ENCODE measurements around the gene CYBC1.
"Not testable (repeated sequence)": the region's sequence is repeated elsewhere in the genome, so short reads cannot be mapped to it uniquely, and the experiment has no call there.

Gene CYBC1

DNA sequence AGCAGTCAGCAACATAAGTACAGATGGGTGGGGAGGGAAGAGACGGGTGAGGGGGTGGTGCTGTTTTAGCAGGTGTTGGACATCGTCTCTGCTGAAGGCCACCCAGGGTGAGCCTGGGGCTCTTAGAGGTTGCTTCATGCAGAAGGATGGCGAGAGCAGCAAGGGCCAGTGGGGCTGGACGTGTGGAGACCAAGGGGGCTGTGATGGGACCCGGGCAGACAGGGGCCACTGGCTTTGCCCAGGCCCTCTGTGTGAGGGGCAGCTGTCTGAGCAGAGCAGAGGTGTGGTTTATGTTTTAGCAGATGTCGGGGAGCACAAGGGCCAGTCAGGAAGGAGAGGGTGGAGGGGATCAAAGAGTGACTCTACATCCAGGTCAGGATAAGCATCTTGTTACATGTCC, 12.8 kb upstream of the CYBC1 start:
- Mint-ChIP-seq H3K4me3 (no peak overlapping the region), H3K27ac (peak overlapping the region; percentile 63), H3K27me3 (ENCODE audit: low read depth) (no peaks in the 10 kb centered on the region), H3K4me1 (ENCODE audit: low read depth) (peaks cover 48% of the 10 kb centered on the region), H3K36me3 (ENCODE audit: low read depth) (peaks cover 57% of the 10 kb centered on the region), H3K9me3 (no peaks in the 10 kb centered on the region)

DNA sequence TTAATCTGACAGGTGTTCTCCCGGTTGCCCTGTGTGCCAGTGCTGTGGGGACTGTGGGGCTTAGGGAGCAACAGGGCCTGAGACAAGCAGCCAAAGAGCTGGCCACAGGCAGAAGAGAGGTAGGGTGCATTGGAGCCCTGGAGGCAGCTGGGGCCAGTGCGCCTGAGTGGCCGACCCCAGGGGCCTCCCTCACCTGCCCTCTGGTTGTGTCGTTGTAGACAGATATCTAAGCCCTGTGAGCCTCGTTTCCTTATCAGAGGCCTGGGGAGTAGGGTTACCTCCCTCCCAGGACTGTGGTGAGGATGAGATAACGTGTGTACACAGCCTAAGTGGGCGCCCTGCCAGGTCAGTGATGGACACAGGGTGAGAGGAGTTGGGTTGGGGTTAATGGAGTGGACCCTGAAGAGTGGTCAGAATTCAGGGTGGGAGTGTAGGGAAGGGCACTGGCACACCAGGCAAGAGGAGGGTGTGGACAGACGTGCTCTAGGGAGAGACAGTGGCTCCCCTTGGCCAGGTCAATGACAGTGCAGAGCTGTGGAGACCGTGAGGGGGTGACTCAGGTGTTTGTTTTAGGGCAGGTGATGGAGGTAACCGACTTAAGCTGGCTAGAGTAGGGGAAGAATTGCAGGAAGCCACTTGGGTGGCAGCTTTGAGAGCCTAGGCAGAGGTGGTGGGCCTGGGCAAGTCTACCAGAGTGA, 11.4 kb upstream of the CYBC1 start:
- peaks cover 58% of the 10 kb centered on the region for H3K4me1 Mint-ChIP-seq (ENCODE audit: low read depth)
- peak overlapping the region; percentile 43 for H3K4me3 Mint-ChIP-seq
- peak overlapping the region; percentile 68 for H3K27ac Mint-ChIP-seq
- no peaks in the 10 kb centered on the region for H3K9me3 Mint-ChIP-seq
- H3K36me3 Mint-ChIP-seq (ENCODE audit: low read depth), result peaks cover 55% of the 10 kb centered on the region
- H3K27me3 Mint-ChIP-seq (ENCODE audit: low read depth), result no peaks in the 10 kb centered on the region

DNA sequence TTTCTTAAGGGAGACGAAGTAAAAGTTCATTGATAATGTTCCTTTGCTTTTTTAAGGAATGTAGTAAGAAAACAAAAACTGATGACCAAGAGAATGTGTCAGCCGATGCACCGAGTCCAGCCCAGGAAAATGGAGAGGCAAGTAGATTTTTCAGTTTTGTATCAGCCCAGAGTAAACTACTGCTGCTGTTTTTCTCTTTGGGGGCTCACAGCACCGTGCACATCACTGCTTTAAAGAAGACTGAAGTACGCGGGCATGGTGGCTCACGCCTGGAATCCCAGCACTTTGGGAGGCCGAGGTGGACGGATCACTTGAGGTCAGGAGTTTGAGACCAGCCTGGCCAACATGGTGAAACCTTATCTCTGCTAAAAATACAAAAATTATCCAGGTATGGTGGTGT, 9.4 kb upstream of the CYBC1 start:
- H3K36me3 Mint-ChIP-seq (ENCODE audit: low read depth), result peaks cover 44% of the 10 kb centered on the region
- not testable (repeated sequence) for H3K9me3 Mint-ChIP-seq; H3K27me3 Mint-ChIP-seq (ENCODE audit: low read depth); H3K27ac Mint-ChIP-seq
- H3K4me1 Mint-ChIP-seq (ENCODE audit: low read depth), result peaks cover 54% of the 10 kb centered on the region
- H3K4me3 Mint-ChIP-seq, result peak overlapping the region; percentile 93

DNA sequence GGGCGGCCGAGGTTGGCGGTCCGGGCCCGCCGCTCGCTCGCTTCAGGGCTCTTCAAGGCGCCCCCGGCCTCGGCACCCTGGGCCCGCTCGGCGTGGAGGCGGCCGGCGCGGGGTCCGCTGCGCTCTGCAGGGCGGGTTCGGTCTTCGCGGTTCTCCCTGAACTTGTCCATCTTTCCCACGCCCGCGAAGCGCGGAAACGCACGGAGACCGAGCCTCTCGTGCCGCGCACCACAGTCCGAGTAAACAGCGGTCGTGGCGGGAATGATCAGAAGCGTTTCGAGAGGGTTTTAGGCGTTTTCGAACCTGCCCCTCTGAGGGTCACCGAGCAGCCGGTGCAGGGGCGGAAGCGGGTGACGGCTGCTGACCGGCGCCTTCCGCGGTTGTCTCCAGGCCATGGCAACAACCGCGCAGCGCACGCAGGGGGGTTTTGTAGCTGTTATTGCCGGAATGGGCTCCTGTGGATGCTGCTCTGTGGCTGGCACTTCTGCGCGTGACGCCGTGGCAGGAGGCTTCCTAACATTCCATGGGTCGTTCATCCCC, 8.4 kb upstream of the CYBC1 start:
- no peaks in the 10 kb centered on the region for H3K9me3 Mint-ChIP-seq
- peak overlapping the region; percentile 88 for H3K27ac Mint-ChIP-seq
- H3K27me3 Mint-ChIP-seq (ENCODE audit: low read depth), result no peaks in the 10 kb centered on the region
- H3K36me3 Mint-ChIP-seq (ENCODE audit: low read depth), result peaks cover 38% of the 10 kb centered on the region
- H3K4me1 Mint-ChIP-seq (ENCODE audit: low read depth), result peaks cover 50% of the 10 kb centered on the region
- H3K4me3 Mint-ChIP-seq, result peak overlapping the region; percentile 93

DNA sequence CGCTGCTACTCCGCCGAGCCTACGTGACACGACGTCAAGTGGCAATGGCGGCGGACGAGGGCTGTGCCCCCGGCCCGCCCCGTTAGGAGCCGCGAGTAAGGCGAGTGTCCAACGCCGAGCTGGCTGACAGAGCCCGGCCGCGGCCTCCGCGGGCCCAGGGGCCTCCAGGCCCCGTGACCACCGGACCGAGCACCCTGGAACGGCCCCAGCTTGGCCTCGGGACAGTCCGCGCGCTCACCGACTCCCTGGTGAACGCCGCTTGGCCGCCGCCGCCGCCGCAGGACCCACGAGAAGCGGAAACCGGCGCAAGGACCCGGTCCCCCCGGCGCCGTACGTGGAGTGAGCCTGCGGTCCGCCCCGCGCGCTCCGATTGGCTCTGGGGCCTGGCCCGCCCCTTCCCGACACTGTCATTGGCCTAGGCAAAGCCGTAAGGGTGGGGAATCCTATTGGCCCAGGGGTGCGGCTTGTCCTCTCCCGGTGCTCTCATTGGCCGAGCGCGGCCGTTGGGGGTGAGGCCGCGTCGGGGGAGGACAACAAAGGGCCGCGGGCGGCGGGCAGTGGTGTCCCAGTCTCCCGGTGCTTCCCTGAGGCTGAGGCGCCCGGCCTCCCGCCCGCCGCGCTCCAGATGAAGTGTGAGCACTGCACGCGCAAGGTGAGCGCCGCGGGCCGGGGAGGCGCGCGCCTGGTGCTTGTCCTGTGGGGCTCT, 7.8 kb upstream of the CYBC1 start, which contains the start of gene NARF:
NARF (plus strand) TSS at position 563 of the 706 bp plus-strand sequence; CDS start at position 626, 63 bp downstream.
- peak within 1 kb of the TSS; percentile 93 for H3K4me3 Mint-ChIP-seq
- H3K9me3 Mint-ChIP-seq, result no peaks in the 10 kb centered on the region
- H3K27ac Mint-ChIP-seq, result peak within 1 kb of the TSS; percentile 98
- H3K27me3 Mint-ChIP-seq (ENCODE audit: low read depth), result no peaks in the 10 kb centered on the region
- peaks cover 32% of the 10 kb centered on the region for H3K36me3 Mint-ChIP-seq (ENCODE audit: low read depth)
- peaks cover 44% of the 10 kb centered on the region for H3K4me1 Mint-ChIP-seq (ENCODE audit: low read depth)

DNA sequence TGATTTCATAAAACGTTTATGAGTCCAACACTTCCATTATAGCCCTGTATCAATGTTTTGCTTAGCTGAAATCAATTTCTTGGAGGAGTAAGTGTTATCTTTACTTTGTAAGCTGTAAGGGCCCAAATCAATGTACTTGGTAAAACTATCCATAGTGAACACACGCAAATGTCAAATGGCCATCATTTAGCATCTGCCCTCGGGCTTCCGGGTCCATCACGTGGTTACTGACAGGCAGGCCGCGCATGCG, 7.3 kb upstream of the CYBC1 start:
- Mint-ChIP-seq H3K9me3 (no peaks in the 10 kb centered on the region), H3K36me3 (ENCODE audit: low read depth) (peaks cover 27% of the 10 kb centered on the region), H3K4me3 (peak overlapping the region; percentile 93), H3K4me1 (ENCODE audit: low read depth) (peaks cover 41% of the 10 kb centered on the region), H3K27me3 (ENCODE audit: low read depth) (no peaks in the 10 kb centered on the region), H3K27ac (peak overlapping the region; percentile 98)

DNA sequence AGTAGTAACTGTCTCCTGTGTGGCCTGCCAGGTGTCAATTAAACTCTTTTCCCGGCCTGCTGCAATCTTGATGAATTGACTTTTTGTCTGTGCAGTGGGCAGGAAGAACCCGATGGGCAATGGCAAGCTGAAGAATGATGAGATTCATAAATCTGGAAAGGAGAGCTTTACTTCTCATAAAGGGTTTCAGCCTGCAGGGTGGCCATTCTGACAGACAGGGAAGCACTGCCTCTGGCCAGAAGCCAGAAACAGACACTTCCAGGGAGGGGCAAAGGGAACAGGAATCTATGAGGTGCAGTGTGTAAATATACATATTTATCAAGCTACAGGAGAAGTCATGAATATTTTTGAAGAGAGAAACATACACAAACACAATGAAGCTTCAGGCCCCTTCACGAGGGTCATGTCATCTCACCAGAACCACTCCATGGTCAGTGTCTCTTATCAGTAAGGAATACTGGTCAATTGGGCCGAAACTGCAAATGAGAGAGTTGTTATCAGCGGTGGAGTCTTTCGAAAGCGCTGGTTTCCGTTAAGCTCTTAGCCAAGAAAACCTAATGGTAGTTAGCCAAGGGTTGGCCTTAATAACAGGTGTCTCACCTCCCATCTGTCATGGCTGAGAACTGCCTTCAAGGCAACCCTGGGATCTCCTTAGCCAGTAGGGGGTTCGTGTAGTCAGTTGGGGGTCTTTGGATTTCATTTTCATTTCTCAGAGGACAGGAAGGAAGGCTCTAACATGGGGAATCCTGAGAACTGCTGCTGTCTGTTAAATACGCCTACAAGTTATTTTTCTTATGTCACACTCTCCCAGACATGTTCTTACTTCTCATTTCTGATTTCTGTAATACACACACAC, 6.7 kb upstream of the CYBC1 start:
- Mint-ChIP-seq H3K27ac (peak overlapping the region; percentile 98), H3K4me1 (ENCODE audit: low read depth) (peaks cover 39% of the 10 kb centered on the region), H3K36me3 (ENCODE audit: low read depth) (peaks cover 22% of the 10 kb centered on the region), H3K4me3 (peak overlapping the region; percentile 93), H3K27me3 (ENCODE audit: low read depth) (no peaks in the 10 kb centered on the region), H3K9me3 (no peaks in the 10 kb centered on the region)

DNA sequence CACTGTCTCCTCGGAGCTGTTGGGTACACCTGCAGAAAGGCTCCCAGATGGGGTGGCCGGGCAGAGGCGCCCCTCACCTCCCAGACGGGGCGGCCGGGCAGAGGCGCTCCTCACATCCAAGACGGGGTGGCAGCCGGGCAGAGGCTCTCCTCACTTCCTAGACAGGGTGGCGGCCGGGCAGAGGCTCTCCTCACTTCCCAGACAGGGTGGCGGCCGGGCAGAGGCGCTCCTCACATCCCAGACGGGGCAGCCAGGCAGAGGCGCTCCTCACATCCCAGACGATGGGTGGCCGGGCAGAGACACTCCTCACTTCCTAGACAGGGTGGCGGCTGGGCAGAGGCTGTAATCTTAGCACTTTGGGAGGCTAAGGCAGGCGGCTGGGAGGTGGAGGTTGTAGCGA, 3.2 kb upstream of the CYBC1 start:
- Mint-ChIP-seq H3K4me1 (ENCODE audit: low read depth) (peaks cover 52% of the 10 kb centered on the region), H3K36me3 (ENCODE audit: low read depth) (peaks cover 19% of the 10 kb centered on the region)
- H3K27me3 Mint-ChIP-seq (ENCODE audit: low read depth); H3K27ac Mint-ChIP-seq; H3K4me3 Mint-ChIP-seq; H3K9me3 Mint-ChIP-seq: not testable (repeated sequence)

DNA sequence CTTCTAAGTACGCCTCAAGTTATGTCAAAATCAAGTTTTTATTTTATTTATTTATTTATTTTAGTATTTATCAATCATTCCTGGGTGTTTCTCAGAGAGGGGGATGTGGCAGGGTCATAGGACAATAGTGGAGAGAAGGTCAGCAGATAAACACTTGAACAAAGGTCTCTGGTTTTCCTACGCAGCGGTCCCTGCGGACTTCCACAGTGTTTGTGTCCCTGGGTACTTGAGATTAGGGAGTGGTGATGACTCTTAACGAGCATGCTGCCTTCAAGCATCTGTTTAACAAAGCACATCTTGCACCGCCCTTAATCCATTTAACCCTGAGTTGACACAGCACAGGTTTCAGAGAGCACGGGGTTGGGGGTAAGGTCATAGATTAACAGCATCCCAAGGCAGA, 2.6 kb upstream of the CYBC1 start:
- not testable (repeated sequence) for H3K9me3 Mint-ChIP-seq; H3K27me3 Mint-ChIP-seq (ENCODE audit: low read depth)
- peak overlapping the region; percentile 31 for H3K4me3 Mint-ChIP-seq
- peaks cover 52% of the 10 kb centered on the region for H3K4me1 Mint-ChIP-seq (ENCODE audit: low read depth)
- H3K36me3 Mint-ChIP-seq (ENCODE audit: low read depth), result peaks cover 19% of the 10 kb centered on the region
- peak overlapping the region; percentile 98 for H3K27ac Mint-ChIP-seq

DNA sequence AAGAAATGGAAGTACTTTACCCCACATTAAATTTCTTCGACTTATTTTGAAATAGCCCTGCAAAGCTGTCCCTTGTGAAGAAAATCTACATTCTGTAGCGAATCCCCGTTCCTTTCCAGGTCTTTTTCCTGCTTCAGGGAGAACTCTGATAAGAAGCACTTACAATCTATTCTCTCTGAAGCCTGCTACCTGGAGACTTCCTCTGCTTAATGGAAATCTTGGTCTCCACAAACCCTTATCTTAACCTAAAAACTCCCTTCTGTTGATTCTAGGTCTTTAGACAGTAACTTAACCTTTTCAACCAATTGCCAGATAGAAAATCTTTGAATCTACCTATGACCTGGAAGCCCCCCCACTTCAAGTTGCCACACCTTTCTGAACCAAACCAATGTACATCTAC, 1.6 kb upstream of the CYBC1 start:
- Mint-ChIP-seq H3K36me3 (ENCODE audit: low read depth) (peaks cover 23% of the 10 kb centered on the region), H3K27ac (peak overlapping the region; percentile 98), H3K4me3 (peak overlapping the region; percentile 41), H3K9me3 (no peaks in the 10 kb centered on the region), H3K4me1 (ENCODE audit: low read depth) (peaks cover 44% of the 10 kb centered on the region), H3K27me3 (ENCODE audit: low read depth) (no peaks in the 10 kb centered on the region)

DNA sequence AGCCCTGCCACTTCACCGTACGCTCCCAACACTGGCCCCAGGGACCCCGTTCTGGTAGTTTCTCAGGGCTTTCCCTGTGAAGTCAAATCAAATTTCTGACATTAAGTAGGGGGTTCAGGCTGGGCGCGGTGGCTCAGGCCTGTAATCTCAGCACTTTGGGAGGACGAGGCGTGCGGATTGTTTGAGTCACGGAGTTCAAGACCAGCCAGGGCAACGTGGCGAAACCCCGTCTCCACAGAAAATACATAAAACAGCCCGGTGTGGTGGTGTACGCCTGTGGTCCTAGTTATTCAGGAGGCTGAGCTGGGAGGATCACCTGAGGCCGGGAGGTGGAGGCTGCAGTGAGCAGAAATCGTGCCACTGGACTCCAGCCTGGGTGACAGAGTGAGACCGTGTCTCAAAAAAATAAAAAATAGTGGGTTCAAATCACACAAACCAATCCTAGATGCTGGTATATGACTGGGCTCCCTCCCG, 632 bp downstream of the CYBC1 start:
- Mint-ChIP-seq H3K36me3 (ENCODE audit: low read depth) (peaks cover 25% of the 10 kb centered on the region), H3K9me3 (no peaks in the 10 kb centered on the region), H3K4me1 (ENCODE audit: low read depth) (peaks cover 33% of the 10 kb centered on the region), H3K4me3 (peak overlapping the region; percentile 97), H3K27me3 (ENCODE audit: low read depth) (no peaks in the 10 kb centered on the region), H3K27ac (peak overlapping the region; percentile 98)

DNA sequence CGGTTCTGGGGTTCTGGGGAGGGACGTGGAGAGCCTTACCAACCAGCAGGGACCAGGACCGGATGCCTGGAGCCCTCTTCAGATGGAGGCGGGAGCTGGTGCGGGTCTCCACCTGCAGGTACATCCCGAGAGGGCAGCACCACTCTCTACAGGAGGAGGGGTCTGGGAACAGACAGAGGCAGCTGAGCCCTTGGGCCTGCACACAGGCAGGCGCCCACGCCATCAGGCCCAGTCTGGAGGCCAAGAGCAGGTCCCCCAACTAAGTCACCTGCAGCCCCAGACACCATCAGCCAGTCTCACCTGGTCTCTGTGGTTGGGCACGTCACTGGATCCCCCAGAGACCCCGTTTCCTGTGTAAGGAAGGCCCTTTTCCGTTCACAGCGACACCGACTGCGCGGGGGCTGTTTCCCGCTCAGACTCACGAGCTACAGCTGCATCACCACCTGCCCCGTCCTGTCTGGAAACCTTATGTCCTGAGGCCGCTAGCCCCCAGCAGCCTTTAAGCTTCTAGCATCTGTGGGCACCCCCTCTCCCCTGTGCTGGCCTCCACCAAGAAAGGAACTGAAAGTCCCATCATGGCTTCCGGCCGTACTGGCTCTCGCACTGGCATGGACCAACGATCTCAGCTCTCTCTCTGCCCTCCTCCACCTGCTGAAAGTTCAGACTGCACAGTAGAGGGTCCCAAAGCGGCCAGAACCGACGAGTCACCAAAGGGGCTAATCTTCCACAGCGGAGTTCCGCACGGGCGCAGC, 1.2 kb downstream of the CYBC1 start:
- peaks cover 25% of the 10 kb centered on the region for H3K36me3 Mint-ChIP-seq (ENCODE audit: low read depth)
- peak overlapping the region; percentile 97 for H3K4me3 Mint-ChIP-seq
- no peaks in the 10 kb centered on the region for H3K27me3 Mint-ChIP-seq (ENCODE audit: low read depth)
- no peaks in the 10 kb centered on the region for H3K9me3 Mint-ChIP-seq
- peak overlapping the region; percentile 98 for H3K27ac Mint-ChIP-seq
- H3K4me1 Mint-ChIP-seq (ENCODE audit: low read depth), result peaks cover 32% of the 10 kb centered on the region

DNA sequence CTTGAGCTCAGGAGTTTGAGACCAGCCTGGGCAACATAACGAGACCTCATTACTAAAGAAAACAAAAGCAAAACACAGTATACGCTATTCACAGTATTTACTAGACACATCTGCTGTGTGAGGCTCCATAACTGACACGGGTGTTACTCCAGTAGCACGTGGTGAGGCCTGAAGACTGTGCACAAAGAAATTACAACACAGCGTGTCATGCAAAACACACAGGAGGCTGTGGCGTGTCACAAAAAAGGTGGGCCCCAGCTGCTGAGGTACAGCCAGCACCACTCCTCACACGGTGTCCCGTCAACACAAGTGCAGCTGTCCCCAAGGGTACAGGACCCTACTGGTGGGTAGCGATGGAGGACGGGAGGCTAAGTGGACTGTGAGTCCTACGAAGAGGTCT, 2.7 kb downstream of the CYBC1 start:
- Mint-ChIP-seq H3K4me1 (ENCODE audit: low read depth) (peaks cover 28% of the 10 kb centered on the region), H3K9me3 (no peaks in the 10 kb centered on the region), H3K36me3 (ENCODE audit: low read depth) (peaks cover 26% of the 10 kb centered on the region), H3K27ac (peak overlapping the region; percentile 62), H3K27me3 (ENCODE audit: low read depth) (no peaks in the 10 kb centered on the region), H3K4me3 (peak overlapping the region; percentile 48)

DNA sequence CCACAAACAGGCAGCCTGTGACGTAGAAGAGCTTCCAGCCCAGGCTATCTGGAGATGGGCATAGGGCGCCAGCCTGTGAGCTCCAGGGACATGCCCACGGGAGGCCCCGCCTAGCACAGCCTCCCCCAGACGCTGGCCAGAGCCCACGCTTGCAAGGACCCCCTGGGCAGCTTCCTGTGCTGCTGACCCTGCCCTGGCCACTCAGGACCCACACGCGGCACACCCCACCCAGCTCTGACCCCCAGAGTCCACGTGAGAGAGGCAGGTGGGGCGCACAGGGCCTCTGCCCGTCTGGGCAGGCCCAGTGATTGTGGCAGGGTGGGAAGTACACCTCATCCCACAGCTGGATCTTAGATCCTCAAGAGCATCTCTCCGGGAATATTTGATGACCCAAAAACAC, 3.9 kb downstream of the CYBC1 start:
- H3K9me3 Mint-ChIP-seq, result no peaks in the 10 kb centered on the region
- no peak overlapping the region for H3K27ac Mint-ChIP-seq
- H3K4me3 Mint-ChIP-seq, result no peak overlapping the region
- H3K27me3 Mint-ChIP-seq (ENCODE audit: low read depth), result no peaks in the 10 kb centered on the region
- H3K4me1 Mint-ChIP-seq (ENCODE audit: low read depth), result peaks cover 17% of the 10 kb centered on the region
- H3K36me3 Mint-ChIP-seq (ENCODE audit: low read depth), result peaks cover 28% of the 10 kb centered on the region

Data from T-helper 1 cell treated with Interleukin-12 subunit alpha and Interleukin-12 subunit beta and Interleukin-4 antibody, amounts not matched to agents 30 μg/mL and 1 μg/mL, for 36 hours (primary cell).